ENCODE measurements around the gene CRACDL.
"Not testable (repeated sequence)": the region's sequence is repeated elsewhere in the genome, so short reads cannot be mapped to it uniquely, and the experiment has no call there.

CRACDL gene

GRCh38 chr2:98776136-98776535 is 159.9 kb downstream of the CRACDL start:
- DNase-seq (ENCODE audit: low spot score) = peak; percentile 34

GRCh38 chr2:98775146-98775986 is 160.7 kb downstream of the CRACDL start:
- peak; percentile 97 for DNase-seq (ENCODE audit: low spot score)

- no peak for DNase-seq (ENCODE audit: low spot score)
Measured at GRCh38 chr2:98773907-98774306, 162.1 kb downstream of the CRACDL start.

GRCh38 chr2:98773169-98773568 is 162.9 kb downstream of the CRACDL start:
- DNase-seq (ENCODE audit: low spot score) = no peak

GRCh38 chr2:98772536-98772935 is 163.5 kb downstream of the CRACDL start:
- DNase-seq (ENCODE audit: low spot score) = peak; percentile 28

- DNase-seq (ENCODE audit: low spot score) = peak; percentile 64
Measured at GRCh38 chr2:98771721-98772524, 164.1 kb downstream of the CRACDL start.

- DNase-seq (ENCODE audit: low spot score) = no peak
Measured at GRCh38 chr2:98771264-98771663, 164.8 kb downstream of the CRACDL start.

GRCh38 chr2:98769784-98770183 is 166.2 kb downstream of the CRACDL start:
- DNase-seq (ENCODE audit: low spot score) = peak; percentile 80

- no peak for DNase-seq (ENCODE audit: low spot score)
Measured at GRCh38 chr2:98769114-98769476, 166.9 kb downstream of the CRACDL start.

- DNase-seq (ENCODE audit: low spot score) = peak; percentile 80
Measured at GRCh38 chr2:98768384-98769113, 167.5 kb downstream of the CRACDL start.

- no peak for DNase-seq (ENCODE audit: low spot score)
Measured at GRCh38 chr2:98764499-98764898, 171.5 kb downstream of the CRACDL start.

- DNase-seq (ENCODE audit: low spot score) = no peak
Measured at GRCh38 chr2:98763209-98763951, 172.6 kb downstream of the CRACDL start.

- DNase-seq (ENCODE audit: low spot score) = no peak
Measured at GRCh38 chr2:98761909-98762308, 174.1 kb downstream of the CRACDL start.

GRCh38 chr2:98761267-98761781 is 174.7 kb downstream of the CRACDL start:
- DNase-seq (ENCODE audit: low spot score) = no peak

- no peak for DNase-seq (ENCODE audit: low spot score)
Measured at GRCh38 chr2:98759827-98760625, 176.0 kb downstream of the CRACDL start.

- DNase-seq (ENCODE audit: low spot score) = no peak
Measured at GRCh38 chr2:98759338-98759737, 176.7 kb downstream of the CRACDL start.

- DNase-seq (ENCODE audit: low spot score) = peak; percentile 63
Measured at GRCh38 chr2:98757904-98758421, 178.1 kb downstream of the CRACDL start.

GRCh38 chr2:98753801-98754200 is 182.2 kb downstream of the CRACDL start:
- DNase-seq (ENCODE audit: low spot score) = no peak

- DNase-seq (ENCODE audit: low spot score) = not testable (repeated sequence)
Measured at GRCh38 chr2:98752711-98753110, 183.3 kb downstream of the CRACDL start.

GRCh38 chr2:98751748-98752147 is 184.3 kb downstream of the CRACDL start:
- no peak for DNase-seq (ENCODE audit: low spot score)

Measured in cerebellar cortex (tissue), 1 donor.